ENCODE results near the gene MRPL43.

DNA sequence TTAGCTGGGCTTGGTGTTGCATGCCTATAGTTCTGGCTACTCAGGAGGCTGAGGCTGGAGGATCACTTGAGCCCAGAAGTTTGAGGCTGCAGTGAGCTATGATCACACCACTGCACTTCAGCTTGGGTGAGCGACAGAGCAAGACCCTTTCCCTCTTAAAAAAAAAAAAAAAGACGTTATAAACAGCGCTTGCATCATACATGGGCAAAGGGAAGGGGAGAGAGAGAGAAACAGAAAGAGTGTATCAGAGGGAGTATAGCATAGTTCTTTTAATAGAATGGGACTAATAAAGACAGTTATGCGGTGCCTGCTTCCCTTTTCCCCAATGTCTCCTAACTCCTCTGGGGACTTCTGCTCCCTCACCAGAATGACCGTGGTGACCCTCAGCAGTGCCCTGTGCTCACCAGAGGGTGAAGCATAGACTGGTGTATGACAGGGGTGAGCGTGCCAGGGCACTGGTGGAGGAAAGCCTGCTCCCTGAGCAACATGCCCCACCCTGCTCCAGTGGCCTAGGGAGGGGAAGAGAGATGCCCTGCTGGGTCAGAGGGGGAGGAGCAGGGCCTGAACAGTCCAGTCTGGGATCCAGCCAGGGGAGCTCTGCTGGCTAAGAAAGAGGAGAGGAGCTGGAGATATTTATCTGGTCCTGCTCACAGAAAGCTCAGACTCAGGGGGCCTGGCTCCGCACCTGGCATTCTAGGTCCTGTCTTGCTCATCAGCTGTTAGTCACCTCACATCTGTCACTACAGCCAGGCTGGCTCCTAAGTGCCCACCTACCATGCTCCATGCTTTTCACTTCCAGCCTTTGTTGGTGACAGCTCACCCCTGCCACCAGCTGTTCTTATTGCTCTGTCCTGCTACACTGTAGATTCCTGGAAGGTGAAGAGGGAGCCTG is 41.4 kb upstream of the MRPL43 start:
- no peak for TF ChIP-seq EZH2 (IDR thresholded peaks at IDR 0.05; ENCODE audit: insufficient read depth, poor library complexity, severe bottlenecking)
- no peak for TF ChIP-seq EZH2phosphoT487 (IDR thresholded peaks at IDR 0.05; ENCODE audit: insufficient read depth, low read depth)
